ENCODE results near the gene UEVLD. TPM values are rescaled to one million over a fixed set of nuclear protein-coding genes. Genes with fewer than 3 reads are reported as not detected.

UEVLD gene
- total and polyA plus RNA-seq, 9 of the 15 experiments (the other 6 are each of a cell fraction or from before 2014, with no cell fraction given) = 4.7 to 12.6 (median 7.4) TPM

- WGBS (ENCODE audit: insufficient coverage, low coverage, missing lambda C conversion rate) = 74% methylated on average over 4 of the region's 4 CpGs
- no peak overlapping the region for H3K9ac ChIP-seq (ENCODE audit: insufficient read depth in 1 of 2, low read depth in 2 of 2, low read length in 2 of 2)
- H3K36me3 ChIP-seq (ENCODE audit: control insufficient read depth, insufficient read depth, low read length) = peaks cover 38% of the 10 kb centered on the region; the same call in 2 of the 3 replicates
- H4K20me1 ChIP-seq (replicated peaks; ENCODE audit: control insufficient read depth, insufficient read depth, low read length) = peaks cover 9% of the 10 kb centered on the region; the same call in 1 of the 2 replicates
- ATAC-seq (no peak), FAIRE-seq (no peak), DNase-seq (ENCODE audit: extremely low read depth in 1 of 4, low spot score in 3 of 4) (no peak)
- CTCF ChIA-PET (ENCODE audit: low intra/inter-chr PET ratio) = interaction anchor here (0.5 kb wide), 1 partner anchor 85 kb away, joined by 3 read pairs; no protein-coding TSS in a partner anchor
- POLR2A ChIA-PET = no interaction called here
- in situ Hi-C loops (cut with MboI) (no loop called here), intact Hi-C loops (cut with micrococcal nuclease) (no loop called here)
- H3K27ac ChIP-seq (ENCODE audit: extremely low read depth, low read depth, low read length) = no peak overlapping the region
- no peak overlapping the region for H3K4me3 ChIP-seq
- H3K4me2 ChIP-seq (ENCODE audit: insufficient read depth, low read length) = no peak overlapping the region
- no peaks in the 10 kb centered on the region for H3K9me1 ChIP-seq (ENCODE audit: control insufficient read depth, insufficient read depth, low read length)
- H3K27me3 ChIP-seq (ENCODE audit: control insufficient read depth in 2 of 2, insufficient read depth in 2 of 2, low read length in 2 of 2) = no peaks in the 10 kb centered on the region
- peaks cover 3 to 10% of the 10 kb centered on the region in 2 experiments; a peak in 3 of 5 replicates for H3K4me1 ChIP-seq (replicated peaks in 1 of 2; ENCODE audit: control insufficient read depth in 2 of 2, insufficient read depth in 2 of 2, low read length in 2 of 2)
- H2AFZ ChIP-seq (ENCODE audit: low read depth, low read length) = no peak overlapping the region
- no TSS peak for BruUV-seq (replicated peaks)
- H3K79me2 ChIP-seq (ENCODE audit: control insufficient read depth, insufficient read depth, low read length) = no peaks in the 10 kb centered on the region
- H3K9me3 ChIP-seq (replicated peaks; ENCODE audit: control insufficient read depth, insufficient read depth, low read depth, low read length) = no peaks in the 10 kb centered on the region
- TF ChIP-seq KDM5B (IDR thresholded peaks at IDR 0.05; ENCODE audit: insufficient replicate concordance, low read depth, low read length) = no peak
- no peak for TF ChIP-seq CEBPG (CRISPR knock-in tag; IDR thresholded peaks at IDR 0.05)
- TF ChIP-seq CEBPG (tag; conservative IDR thresholded peaks at IDR 0.05 in 1 of 2, IDR thresholded peaks at IDR 0.05 in 1 of 2) = peak; percentile 43 to 65
- TF ChIP-seq E2F1 (CRISPR knock-in tag; IDR thresholded peaks at IDR 0.05) = no peak
- TF ChIP-seq E2F8 (IDR thresholded peaks at IDR 0.05; ENCODE audit: low read depth, partially characterized antibody) = no peak
- TF ChIP-seq ZFX (CRISPR knock-in tag; IDR thresholded peaks at IDR 0.05) = no peak
- TF ChIP-seq SMC3 (conservative IDR thresholded peaks at IDR 0.05; ENCODE audit: insufficient read depth, low read depth, low read length) = no peak
- no peak for TF ChIP-seq TEAD2 (tag; IDR thresholded peaks at IDR 0.05)
- TF ChIP-seq ZNF347 (CRISPR knock-in tag; IDR thresholded peaks at IDR 0.05; ENCODE audit: low read depth) = no peak
- TF ChIP-seq ZHX1 (conservative IDR thresholded peaks at IDR 0.05; ENCODE audit: low read length) = no peak
- TF ChIP-seq SMARCB1 (IDR thresholded peaks at IDR 0.05; ENCODE audit: insufficient read length, low read depth) = no peak
- no peak for TF ChIP-seq ARID3B (CRISPR knock-in tag; IDR thresholded peaks at IDR 0.05; ENCODE audit: borderline replicate concordance)
- TF ChIP-seq MED1 (CRISPR knock-in tag; IDR thresholded peaks at IDR 0.05; ENCODE audit: borderline replicate concordance) = no peak
- no peak for TF ChIP-seq ZNF311 (CRISPR knock-in tag; IDR thresholded peaks at IDR 0.05)
- no peak for TF ChIP-seq ZEB2 (IDR thresholded peaks at IDR 0.05)
Measured at GRCh38 chr11:18495703-18496102, 92.8 kb downstream of the UEVLD start.
